GM19395 (cell line): Measurements from ENCODE around the gene TULP4.

Source experiments
- ATAC-seq: cut with Tn5 transposase; IDR thresholded peaks from one replicate; pipeline ENCODE4 v1.9.1; 2021; ENCODE audit warnings: mild to moderate bottlenecking, moderate library complexity; ENCODE audit not compliant: unreplicated experiment

The TULP4 gene

DNA sequence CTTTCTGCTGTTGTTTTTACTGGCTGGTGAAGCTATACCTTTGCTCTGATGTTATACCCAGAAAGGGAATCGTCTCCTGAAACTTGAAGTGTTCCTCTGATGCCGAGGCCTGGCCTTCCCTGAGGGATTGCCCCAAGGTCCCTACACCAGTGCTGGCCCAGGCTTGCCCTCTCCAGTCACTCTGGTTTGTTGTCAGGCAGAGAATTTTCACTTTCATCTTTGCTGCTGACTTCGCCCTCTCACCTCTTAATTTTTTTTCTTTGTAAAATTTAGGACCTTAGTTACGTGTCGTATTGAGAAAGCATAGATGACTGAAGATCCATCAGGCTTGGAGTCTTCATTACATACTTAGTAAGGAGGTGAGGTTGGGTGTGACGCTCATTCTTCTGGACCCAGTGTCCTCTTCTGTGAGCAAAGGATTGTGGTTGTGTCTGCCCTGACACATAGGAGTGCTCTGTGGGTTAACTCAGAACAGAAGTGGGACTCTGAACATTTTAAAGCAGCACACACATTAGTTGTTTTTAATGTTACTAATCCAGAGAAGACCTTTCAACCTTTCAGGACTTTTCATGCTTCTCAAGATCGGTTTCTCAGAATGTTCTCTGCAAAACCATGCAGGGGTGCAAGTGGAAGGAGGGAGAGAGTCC, 45.4 kb downstream of the TULP4 start:
- ATAC-seq, result peak; percentile 80

DNA sequence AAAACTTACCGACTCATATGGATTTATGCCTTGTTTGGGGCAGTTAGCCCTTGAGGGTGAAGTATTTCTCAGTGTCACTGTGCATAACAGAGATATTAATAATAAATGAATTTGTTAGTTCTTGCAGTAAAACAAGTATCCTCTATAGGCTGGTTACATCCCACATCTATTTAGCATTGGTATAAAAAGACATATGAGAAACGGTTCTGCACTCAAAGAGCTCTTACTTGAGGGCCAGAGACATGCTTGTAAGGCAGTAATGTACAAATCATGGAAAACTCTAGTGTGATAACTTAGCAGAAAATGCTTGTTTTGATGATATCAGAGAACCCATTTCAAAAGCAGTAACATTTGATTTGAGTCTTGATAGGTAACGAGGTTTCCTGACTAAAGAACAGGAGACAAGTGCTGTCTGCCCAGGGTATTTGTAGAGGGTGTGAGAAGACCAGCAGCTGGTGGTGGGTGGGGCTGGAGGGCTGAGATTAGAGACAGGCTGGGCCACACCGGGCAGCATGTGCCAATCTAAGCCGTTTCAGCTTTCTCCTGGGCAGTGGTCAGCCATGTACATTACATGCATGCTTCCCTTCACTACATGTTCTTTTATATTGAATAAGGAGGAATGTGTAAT, 46.3 kb downstream of the TULP4 start:
- ATAC-seq, result no peak

DNA sequence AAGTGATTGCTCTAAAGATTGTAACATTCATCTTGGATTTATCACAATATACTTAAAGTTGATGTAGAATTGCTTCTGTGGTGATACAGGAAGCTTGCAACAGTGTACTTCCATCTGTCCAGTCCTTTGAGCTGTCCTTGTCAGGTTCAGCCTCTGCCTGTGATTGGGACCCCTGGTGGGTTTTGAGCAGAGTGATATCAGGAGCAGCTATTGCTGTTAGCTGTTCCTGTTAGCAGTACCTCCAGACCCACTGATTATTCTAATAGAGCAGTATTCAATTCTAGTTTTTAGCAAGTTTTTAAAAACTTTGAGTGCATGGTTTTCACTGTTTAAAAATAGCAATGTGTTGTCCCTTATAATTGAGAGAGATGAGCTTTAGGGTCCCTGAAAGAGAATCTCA, 48.8 kb downstream of the TULP4 start:
- ATAC-seq, result no peak

DNA sequence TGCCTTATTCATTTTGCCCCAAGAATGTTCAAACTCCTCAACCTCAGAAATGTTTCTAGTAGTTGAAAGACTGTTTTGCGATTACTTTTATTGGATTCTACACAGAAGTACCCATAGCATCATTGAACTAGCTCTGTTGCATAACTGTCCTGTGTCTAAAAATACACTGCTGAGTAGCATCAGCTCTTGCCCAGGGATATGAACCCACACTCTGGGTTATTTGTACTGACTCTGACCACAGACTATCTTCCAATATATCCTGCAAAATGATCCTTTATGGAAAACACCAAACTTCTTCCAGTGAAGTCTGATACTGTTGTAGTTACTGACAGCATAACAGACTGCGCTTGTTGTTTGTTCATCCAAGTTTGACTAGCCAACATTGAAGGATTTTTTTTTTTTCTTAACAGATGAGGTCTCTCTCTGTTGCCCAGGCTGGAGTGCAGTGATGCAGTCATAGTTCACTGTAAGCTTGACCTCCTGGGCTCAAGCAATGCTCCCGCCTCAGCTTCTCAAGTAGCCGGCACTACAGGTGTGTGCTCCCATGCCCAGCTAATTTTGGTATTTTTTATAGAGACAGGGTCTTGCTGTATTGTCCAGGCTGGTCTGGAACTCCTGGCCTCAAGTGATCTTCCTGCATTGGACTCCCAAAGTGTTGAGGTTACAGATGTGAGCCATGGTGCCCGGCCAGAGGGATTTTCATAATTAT, 49.9 kb downstream of the TULP4 start:
- no peak for ATAC-seq

DNA sequence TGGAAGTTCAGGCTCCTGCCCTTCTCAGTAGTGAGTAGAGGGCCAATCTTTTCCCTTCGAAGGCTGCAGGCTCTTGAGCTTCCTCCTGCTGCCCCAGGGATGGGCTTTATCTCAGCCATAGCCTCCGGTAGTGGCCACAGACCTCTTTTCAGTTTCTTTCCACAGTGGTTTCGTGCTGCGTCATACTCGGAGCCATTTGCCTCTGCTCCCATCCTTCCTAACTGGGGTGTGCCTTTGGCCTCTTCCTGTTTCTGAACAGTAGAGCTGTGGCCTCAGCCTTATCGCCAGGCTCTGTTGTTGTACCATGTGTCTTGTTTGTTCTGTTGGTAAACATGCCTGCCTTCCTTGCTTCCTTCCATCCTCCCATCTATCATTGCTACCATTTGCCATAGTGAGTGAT, 54.1 kb downstream of the TULP4 start:
- no peak for ATAC-seq

DNA sequence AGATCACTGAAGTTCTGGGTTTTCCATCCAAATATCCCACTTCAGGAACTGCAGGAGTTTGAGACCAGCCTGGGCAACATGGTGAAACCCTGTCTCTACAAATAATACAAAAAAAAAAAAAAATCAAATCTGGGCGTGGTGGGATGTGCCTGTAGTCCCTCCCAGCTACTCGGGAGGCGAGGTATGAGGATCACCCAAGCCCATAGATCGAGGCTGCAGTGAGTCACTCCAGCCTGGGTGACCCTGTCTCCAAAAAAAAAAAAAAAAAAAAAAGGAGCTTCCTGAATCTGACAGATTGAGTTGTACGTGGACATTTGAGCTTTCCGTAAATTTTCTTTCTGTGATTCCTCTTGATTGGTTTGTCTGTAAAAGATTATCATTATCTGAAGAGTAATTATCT, 55.6 kb downstream of the TULP4 start:
- no peak for ATAC-seq

DNA sequence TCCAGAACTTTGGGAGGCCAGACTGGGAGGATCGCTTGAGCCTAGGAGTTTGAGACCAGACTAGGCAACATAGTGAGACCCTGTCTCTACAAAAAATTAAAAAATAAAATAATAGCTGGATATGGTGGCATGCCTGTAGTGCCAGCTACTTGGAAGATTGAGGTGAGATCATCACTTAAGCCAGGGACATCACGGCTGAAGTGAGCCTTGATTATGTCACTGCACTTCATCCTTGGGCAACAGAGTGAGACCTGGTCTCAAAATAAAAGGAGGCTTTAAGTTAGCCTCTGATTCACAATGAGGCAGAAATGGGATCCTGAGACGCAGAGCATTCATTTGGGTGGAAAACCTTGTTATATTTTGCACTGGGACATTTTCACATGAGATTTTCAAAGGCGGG, 57.0 kb downstream of the TULP4 start:
- ATAC-seq, result no peak

DNA sequence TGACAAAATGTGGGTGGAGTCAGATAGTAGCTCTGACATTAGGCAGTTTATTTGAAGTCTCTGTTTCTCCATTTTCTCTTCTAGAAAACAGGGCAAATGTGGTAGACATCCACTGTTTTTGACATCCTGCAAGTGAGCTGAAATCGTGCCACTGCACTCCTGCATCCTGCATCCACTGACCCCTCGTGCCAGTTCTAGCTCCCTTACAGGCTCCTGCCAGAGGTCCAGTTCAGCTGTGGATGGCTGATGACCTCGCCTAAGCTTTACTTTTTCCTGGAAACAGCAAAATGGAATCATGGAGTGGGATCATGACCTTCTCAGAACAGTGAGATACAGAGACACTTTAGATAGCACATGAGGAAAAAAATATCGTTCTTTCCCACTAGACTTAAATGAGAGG, 58.5 kb downstream of the TULP4 start:
- ATAC-seq, result no peak

DNA sequence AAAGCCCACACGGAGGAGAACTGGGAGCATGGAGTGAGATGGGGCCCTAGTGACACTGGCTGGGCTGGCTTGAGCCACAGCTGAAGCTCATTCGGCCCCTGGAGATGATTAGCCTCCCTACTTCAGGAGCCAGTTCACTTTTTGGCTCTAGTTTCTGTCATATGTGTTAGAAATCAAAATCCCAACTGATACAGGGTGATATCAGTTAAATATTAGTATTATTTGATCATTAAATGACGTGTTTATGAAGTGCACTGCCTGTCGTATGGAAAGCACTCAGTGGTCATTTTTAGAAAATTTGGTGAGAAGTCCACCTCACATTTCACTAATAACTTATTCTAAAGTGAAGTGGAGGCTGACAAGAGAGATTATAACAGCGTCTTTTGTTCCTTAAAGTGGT, 59.0 kb downstream of the TULP4 start:
- ATAC-seq, result no peak

DNA sequence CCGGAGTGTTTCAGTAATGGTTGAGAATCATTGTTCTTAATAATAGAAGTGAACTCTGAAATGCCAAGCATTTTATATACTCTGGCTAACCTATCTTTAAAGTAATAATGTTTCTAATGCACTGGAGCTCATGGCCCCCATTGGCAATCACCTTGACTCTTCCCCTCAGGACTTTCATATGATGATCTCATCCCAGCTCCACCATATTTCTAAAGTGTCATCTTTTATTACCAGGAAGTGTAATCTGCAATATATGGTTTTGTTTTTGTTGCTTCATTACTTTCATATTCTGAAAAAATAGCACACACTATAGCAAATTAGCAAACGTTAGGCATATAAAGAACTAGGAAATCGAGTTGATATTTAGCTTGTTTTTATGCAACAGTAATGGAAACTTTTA, 60.3 kb downstream of the TULP4 start:
- no peak for ATAC-seq

DNA sequence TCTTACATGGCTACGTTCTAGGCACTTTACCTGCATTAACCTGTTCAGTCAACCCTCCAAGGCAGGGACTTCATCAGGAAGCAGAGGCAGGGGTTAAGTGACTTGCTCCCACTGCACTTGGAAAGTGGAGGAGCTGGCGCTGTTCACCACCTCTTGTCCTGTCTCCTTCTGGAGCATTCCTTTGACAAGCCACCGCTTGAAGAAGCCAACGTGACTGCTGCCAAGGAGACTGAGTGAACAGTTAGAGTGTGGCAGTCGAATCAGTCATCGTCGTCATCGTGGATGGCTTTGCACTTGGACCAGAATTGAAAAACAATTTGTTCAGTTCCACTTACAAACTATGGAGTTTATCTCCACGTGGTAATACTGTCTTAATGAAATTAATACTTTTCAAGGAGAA, 60.9 kb downstream of the TULP4 start:
- no peak for ATAC-seq

DNA sequence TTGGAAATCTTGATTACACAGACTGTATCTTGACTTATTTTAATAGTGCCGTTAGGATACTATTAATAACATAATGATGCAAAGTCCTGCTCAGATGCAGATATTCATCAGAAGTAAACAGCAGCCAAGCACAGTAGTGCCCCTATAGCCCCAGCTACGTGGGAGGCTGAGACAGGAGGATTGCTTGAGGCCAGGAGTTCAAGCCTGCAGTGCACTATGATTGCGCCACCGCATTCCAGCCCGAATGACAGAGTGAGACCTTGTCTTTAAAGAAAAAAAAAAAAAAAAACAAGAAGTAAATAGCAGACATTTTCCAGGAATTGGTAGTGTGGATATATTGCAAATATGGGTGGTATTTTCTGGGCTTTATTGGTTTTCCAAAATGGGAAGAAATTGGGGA, 61.8 kb downstream of the TULP4 start:
- no peak for ATAC-seq

DNA sequence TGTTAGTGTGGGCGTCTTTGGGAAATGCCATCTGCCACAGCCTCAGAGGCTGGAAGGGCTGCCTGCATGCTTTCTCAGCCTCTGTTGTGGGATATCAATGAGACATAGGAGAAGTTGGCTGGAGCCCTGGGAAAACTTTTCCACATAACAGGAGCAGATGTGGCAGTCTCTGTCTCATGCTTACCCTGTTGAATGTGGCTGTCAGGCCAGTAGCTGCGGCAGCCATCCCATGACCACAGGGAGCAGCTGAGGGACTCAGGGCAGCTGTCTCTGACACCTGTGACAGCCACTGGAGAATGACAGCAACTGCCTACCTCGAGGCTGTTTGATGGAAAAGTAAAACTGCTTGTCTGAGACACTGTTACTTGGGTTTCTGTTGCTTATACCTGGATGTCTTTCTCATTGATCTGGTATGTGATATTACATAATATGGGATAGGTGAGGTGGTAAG, 64.4 kb downstream of the TULP4 start:
- ATAC-seq, result no peak

DNA sequence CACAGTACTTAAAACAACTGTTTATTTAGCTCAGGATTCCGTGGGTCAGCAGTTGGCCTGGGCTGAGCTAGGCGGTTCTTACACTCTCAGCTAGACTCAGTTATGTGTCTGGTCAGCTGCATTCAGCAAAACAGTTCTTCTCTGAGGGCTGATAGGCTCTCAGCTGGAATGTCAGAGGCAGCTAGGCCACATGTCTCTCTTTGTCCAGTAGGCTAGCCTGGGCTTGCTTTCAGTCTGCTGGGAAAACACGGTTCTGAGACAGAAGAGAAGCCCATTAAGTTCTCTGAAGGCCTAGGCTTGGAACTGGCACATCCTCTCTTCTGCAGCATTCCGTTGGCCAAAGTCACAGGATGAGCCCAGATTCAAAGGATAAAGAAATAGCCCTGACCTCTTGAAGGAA, 65.6 kb downstream of the TULP4 start:
- no peak for ATAC-seq

DNA sequence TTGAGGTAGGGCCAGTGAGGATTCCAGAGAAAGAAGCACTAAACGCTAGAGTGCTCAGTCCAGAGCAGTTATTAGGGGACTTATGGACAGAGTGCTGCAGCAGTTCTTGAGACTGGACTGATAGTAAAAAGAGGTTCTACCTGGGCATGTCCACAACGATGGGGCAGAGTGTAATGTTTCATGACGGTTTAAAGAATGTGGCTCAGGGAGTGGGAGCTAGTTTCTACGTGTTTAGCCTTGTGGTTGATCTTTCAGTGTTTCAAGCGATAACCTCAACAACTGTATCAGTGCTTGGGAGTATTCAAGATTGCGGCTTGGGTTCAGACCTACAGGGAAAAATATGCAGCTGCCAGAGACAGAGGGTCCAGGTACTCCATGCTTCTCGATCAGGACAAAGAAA, 67.1 kb downstream of the TULP4 start:
- no peak for ATAC-seq

DNA sequence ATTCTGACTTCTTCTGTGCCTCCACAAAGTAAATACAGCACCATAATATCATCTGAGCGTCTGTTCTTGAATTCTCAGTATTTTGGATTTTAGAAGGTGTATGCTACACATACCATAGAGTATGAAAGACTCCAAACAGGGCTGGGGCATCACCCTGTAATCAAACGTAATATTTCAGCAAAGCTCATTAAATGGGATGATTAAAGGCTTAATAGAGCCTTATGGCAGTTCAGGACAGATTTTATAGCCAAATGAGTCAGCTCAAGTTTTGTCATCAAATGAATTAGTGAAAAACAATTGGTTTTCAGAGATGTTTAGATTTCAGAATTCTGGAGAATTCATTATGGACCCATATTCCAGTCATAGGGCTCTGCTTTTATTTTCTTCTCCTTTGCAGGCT, 68.9 kb downstream of the TULP4 start:
- no peak for ATAC-seq

DNA sequence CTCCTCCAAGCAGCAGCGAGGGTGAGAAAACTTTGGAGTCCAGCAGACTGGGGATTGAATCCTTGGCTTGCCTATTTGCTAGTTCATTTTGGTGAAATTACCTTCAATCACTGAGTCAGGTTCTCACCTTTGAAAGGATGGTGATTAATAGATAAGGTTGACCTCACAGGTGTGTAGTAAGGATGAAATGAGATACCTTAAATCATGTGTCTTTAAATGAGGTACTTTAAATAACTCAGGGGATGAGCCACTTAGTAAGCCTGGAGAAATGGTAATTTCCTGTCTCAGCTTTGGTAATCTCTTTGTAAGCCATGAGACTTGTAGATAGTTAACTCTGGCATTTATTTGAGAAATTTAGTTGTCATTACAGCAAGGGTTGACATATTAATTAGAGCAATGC, 70.2 kb downstream of the TULP4 start:
- ATAC-seq, result no peak

DNA sequence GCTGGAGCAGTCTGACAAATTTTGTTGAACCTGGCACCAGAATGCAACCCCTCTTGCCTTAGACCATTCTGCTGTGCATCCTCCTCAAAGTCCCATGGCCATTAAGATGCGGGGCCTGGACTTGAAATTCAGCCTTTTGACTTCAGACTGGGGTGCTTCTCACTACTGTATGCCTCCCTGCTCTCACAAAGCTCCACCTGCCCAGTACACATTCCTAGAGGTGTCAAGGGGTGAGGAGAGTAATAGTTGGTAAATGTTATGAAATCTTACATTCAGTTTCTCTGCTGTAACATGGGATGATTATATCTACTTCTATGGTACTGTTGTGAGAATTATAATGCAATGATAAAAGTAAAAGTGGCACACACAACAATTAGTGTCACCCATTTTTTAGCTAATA, 70.8 kb downstream of the TULP4 start:
- no peak for ATAC-seq

DNA sequence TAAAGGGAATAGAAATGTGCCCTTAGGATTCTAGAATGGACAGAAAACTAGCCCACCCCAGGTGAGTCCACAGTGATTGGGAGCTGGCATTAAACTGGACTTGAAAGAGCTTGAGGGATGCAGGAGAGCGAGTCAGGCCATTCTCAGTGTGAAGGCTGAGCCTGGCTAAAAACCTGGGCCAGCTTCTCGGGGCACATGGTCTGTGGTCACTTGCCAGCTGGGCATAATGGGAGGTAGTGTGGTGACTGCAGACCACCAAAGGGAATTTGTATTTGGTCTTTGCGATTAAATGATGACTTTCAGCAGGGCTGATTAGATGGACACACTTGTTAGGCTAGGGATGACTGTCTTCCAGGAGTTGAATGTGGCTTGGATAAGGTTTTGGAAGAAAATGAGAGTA, 71.3 kb downstream of the TULP4 start:
- no peak for ATAC-seq

DNA sequence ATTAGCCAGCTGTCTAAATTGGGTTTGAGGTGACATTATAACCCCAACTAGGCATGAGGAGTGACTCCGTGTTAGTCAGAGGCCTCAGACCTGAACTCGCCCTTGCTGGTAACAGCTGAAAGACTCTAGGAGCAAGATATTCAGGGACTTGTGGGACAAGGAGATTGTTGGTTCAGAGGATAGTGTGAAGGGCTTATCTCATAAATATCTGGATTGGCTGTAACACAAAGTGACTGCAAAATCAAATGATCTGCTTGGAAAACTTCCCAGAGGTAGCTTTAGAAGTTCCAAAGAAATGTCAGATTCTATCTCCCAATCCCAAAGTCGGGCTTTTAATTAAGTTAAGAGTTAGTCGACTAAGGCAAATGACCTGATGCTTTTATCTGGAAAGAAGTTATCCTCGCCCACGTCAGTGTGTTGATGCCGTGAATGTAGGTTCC, 72.4 kb downstream of the TULP4 start:
- no peak for ATAC-seq

DNA sequence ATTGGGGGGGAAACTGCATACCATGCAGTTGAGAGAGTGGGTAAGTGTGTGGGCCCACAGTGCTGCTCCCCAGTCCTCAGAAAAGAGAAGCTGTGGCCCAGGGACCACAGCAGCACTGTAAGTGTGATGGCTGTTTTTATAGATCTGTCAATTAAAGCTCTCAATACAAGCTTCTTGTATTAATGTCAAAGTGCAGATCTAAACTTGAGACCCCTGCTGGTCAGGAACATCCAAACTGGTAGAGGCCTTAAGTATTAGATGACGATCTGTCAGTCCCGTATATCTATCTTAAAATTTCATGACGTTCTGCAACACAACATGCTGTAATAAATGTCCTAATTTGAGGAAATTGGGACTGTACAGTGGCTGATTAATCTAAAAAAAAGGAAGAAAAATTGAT, 74.8 kb downstream of the TULP4 start:
- ATAC-seq, result no peak

DNA sequence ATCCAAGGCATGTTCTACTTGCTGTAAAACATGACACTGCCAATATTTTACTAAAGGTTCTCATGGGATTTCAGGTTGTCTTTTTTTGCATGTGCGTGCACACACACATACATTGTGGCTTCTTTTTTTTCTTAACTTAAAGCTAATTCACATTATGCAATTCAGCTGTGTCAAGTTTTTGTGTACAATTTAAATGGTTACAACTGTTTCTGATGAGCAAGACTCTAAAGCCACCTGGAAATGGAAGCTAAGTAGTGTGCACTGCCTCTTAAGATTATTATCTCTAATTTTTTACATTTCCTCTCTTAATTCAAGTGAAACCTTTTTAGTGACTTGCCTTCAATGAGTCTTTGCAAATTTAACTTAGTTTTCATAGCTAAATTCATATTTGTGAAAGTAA, 75.3 kb downstream of the TULP4 start:
- no peak for ATAC-seq
